Right cardiac atrium (tissue), 5 donors: ENCODE measurements around the gene ATG9A. TPM values are rescaled to one million over a fixed set of nuclear protein-coding genes. Genes with fewer than 3 reads are reported as not detected.
"Not testable (repeated sequence)": the region's sequence is repeated elsewhere in the genome, so short reads cannot be mapped to it uniquely, and the experiment has no call there.

Source experiments
- ATAC-seq, 2 donors: fragments of 200-7000 bp; cut with Tn5 transposase; one replicate each; pipeline versions ENCODE4 v1.8.0 to v1.9.1; 2020; ENCODE audit warnings: moderate library complexity in 2 of 2, mild to moderate bottlenecking in 1 of 2
- DNase-seq, 3 donors: peaks; one replicate each; pipeline ENCODE4 v3.0.0-alpha.2; 2020
- H3K27ac ChIP-seq: one replicate; pipeline ENCODE4 v1.5.1; 2013; ENCODE audit warnings: mild to moderate bottlenecking, low read length, control low read depth, moderate library complexity
- H3K27me3 ChIP-seq: one replicate; pipeline ENCODE4 v1.6.1; 2013; ENCODE audit not compliant: control insufficient read depth, insufficient read depth
- H3K4me1 ChIP-seq: one replicate; pipeline ENCODE4 v1.6.1; 2013; ENCODE audit warnings: low read length; ENCODE audit not compliant: control insufficient read depth, insufficient read depth
- H3K4me3 ChIP-seq: one replicate; pipeline ENCODE4 v1.5.1; 2013; ENCODE audit warnings: low read length, control low read depth
- H3K9me3 ChIP-seq: one replicate; pipeline ENCODE4 v1.6.1; 2013; ENCODE audit warnings: low read length; ENCODE audit not compliant: control insufficient read depth
- WGBS: extraction: QIAGEN DNeasy Blood & Tissue Kit; methylation state at CpG from one replicate; pipeline ENCODE4 v1.1.7; 2013; 5-methylcytosine and 5-hydroxymethylcytosine counted together
- intact Hi-C, 4 donors: fragments of 100-400 bp; cut with DNase I; formaldehyde crosslinking; loops; one replicate each; pipeline versions ENCODE4 v1.11.0 to v1.14.0; 2022 to 2023
- polyA plus RNA-seq: library from polyadenylated mRNA; stranded (reverse); fragments of 200-250 nt; gene quantifications from one replicate; pipeline ENCODE4 v1.2.3, GENCODE V29; 2013
- total RNA-seq, 4 donors: library from RNA; stranded (reverse); fragmentation: NEBNext Ultra II Directional; extraction: Animal tissue kit (Norgen Biotek cat#: 25700); gene quantifications; one replicate each; pipeline ENCODE4 v1.2.1, GENCODE V29; 2021
- donor health status: healthy with polysubstance abuse.
- donor health status: DM: no; HTN: yes; CAD: no.
- donor health status: DM: no; HTN: no; CAD: no.
- donor health status: DM: no; HTN: yes; CAD: no; lungs with severe emphysema.
- donor health status: DM: yes; HTN: yes; CAD: no.

Gene ATG9A
- total and polyA plus RNA-seq, 5 donors, result 43.1 to 78.5 (median 76.8) TPM

DNA sequence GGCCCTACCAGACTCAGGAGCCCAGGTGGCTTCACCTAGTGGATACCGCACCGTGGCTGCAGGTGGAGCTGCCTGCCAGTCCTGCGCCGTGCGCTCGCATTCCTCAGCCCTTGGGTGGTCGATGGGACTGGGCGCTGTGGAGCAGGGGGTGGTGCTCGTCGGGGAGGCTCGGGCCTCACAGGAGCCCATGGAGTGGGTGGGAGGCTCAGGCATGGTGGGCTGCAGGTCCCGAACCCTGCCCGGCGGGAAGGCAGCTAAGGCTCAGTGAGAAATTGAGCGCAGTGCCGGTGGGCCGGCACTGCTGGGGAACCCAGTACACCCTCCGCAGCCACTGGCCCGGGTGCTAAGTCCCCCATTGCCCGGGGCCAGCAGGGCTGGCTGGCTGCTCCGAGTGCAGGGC lies 28.1 kb downstream of the ATG9A start:
- H3K9me3 ChIP-seq, H3K4me1 ChIP-seq, H3K27ac ChIP-seq, H3K27me3 ChIP-seq, intact Hi-C loops, H3K4me3 ChIP-seq, ATAC-seq: not testable (repeated sequence)
- peak in 1 of 3 donors; percentile 44 for DNase-seq
- WGBS, result 93% methylated on average over 20 of the region's 21 CpGs

DNA sequence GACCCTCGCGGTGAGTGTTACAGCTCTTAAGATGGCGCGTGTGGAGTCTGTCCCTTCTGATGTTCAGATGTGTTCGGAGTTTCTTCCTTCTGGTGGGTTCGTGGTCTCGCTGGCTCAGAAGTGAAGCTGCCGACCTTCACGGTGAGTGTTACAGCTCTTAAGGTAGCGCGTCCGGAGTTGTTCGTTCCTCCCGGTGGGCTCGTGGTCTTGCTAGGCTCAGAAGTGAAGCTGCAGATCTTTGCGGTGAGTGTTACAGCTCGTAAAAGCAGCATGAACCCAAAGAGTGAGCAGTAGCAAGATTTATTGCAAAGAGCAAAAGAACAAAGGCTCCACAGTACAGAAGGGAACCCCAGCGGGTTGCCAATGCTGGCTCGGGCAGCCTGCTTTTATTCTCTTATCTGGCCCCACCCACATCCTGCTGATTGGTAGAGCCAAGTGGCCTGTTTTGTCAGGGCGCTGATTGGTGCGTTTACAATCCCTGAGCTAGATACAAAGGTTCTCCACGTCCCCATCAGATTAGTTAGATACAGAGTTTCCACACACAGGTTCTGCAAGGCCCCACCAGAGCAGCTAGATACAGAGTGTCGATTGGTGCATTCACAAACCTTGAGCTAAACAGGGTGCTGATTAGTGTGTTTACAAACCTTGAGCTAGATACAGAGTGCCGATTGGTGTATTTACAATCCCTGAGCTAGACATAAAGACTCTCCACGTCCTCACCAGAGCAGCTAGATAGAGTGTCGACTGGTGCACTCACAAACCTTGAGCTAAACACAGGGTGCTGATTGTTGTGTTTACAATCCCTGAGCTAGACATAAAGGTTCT lies 28.7 kb downstream of the ATG9A start:
- peak in 1 of 3 donors; percentile 22 for DNase-seq
- H3K27me3 ChIP-seq, H3K4me3 ChIP-seq, ATAC-seq, H3K27ac ChIP-seq, intact Hi-C loops, H3K4me1 ChIP-seq, H3K9me3 ChIP-seq: not testable (repeated sequence)
- 80% methylated on average over 25 of the region's 26 CpGs for WGBS

DNA sequence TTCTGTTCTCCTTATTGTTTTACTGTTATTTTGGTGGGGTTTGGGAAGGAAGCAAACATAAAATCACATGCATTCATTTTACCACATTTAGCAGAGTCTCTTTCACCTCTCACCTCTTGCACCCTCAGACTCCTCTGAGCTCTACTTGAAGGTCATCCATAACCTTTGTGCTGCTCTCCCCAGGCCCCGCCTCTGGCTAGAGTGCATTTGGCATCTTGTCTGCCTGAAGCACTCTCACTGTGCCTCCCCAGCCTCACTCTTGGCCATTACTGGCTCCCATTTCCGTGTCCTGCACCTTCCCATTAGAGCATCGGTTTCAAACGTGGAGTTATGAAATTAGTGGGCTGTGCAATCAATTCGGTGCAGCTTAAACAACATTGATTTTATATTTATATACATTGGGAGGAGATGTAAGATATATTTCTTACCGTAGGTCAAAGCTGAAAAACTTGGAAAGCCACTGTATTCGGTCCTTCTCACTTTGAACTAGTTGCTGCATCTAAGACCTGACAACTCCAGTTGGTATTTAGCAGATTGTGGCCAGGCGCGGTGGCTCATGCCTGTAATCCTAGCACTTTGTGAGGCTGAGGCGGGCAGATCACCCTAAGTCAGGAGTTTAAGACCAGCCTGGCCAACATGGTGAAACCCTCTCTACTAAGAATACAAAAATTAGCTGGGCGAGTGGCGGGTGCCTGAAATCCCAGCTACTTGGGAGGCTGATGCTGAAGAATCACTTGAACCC lies 29.8 kb downstream of the ATG9A start:
- WGBS, result 81% methylated on average over 12 of the region's 12 CpGs
- intact Hi-C loops, result no loop called here
- no peaks in the 10 kb centered on the region for H3K27me3 ChIP-seq
- peak in 1 of 3 donors; percentile 10 for DNase-seq
- H3K4me1 ChIP-seq, result no peaks in the 10 kb centered on the region
- no peak overlapping the region for H3K4me3 ChIP-seq
- H3K9me3 ChIP-seq, result no peaks in the 10 kb centered on the region
- no peak for ATAC-seq
- no peak overlapping the region for H3K27ac ChIP-seq

DNA sequence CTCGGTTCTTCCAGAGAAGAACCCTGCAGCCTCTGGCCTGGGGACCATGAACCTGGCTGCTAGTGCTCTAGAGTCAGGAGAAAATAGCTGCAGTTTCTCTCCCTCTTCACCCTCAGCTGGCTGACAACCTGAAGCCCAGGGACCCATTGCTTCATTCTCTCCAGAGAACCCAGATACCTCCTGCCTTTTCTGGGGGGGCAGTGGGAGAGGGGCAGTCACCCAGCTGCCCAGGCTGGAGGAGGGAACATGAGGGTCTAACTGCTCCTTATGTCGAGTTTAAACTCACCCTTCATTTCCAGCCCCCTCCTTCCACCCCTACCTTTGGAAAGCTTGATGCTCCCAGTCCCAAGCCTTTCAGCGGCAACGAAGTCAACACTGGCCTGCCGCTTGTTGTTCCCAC lies 30.5 kb downstream of the ATG9A start:
- no peaks in the 10 kb centered on the region for H3K4me1 ChIP-seq
- H3K4me3 ChIP-seq, result no peak overlapping the region
- ATAC-seq (no peak), DNase-seq (no peak)
- WGBS, result 80% methylated on average over 5 of the region's 5 CpGs
- H3K9me3 ChIP-seq, result no peaks in the 10 kb centered on the region
- no peaks in the 10 kb centered on the region for H3K27me3 ChIP-seq
- no peak overlapping the region for H3K27ac ChIP-seq
- intact Hi-C loops, result no loop called here

DNA sequence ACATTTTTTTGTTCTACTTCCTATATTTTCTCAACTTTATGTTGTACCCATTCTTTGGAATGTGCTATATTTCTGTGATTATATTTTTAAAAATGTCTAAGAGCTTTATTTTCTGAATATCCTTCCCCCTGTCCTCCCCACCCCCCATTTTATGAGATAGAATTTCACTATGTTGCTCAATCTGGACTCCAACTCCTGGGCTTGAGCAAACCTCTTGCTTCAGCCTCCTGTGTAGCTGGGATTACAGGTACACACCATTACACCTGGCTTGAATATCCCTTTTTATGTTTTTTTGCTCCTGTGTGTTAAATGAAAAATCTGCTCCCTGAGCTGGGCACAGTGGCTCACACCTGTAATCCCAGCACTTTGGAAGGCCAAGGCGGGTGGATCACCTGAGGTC lies 32.0 kb downstream of the ATG9A start:
- no peak for ATAC-seq
- 100% methylated on average over 1 of the region's 1 CpG for WGBS
- Histone ChIP-seq H3K4me1 (no peaks in the 10 kb centered on the region), H3K27me3 (no peaks in the 10 kb centered on the region), H3K4me3 (no peak overlapping the region), H3K27ac (no peak overlapping the region), H3K9me3 (no peaks in the 10 kb centered on the region)
- intact Hi-C loops, result no loop called here
- DNase-seq, result no peak

DNA sequence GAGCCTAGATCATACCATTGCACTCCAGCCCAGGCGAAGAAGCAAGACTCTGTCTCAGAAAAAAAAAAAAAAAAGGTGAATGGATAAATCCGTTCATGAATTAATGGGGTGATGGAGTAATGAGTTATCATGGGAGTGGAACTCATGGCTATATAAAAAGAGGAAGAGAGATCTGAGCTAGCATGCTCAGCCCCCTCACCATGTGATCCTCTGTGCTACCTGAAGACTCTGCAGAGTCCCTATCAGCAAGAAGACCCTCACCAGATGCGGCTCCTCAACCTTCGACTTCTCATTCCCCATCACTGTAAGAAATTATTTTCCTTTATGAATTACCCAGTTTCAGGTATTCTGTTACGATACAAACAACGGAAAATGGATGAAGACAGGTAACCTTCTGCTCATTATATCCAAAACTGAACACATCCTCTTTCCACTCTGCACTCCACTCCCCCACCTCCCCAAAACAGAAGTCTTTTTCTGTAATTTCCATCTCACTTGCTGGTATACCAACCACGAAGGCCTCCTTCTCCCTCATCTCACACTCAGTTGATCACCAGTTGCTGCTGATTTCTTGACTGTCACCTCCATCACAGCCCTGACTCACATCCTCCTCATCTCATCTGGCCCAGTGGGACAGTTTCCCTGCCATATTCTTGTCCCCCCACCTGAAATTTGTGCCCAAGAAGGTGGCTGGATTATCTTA lies 42.5 kb downstream of the ATG9A start:
- ATAC-seq (no peak), DNase-seq (no peak)
- Histone ChIP-seq H3K4me3 (no peak overlapping the region), H3K4me1 (no peaks in the 10 kb centered on the region), H3K9me3 (no peaks in the 10 kb centered on the region), H3K27ac (no peak overlapping the region), H3K27me3 (no peaks in the 10 kb centered on the region)
- intact Hi-C loops, result no loop called here
- whole genome bisulfite sequencing, result 85% methylated on average over 7 of the region's 7 CpGs

DNA sequence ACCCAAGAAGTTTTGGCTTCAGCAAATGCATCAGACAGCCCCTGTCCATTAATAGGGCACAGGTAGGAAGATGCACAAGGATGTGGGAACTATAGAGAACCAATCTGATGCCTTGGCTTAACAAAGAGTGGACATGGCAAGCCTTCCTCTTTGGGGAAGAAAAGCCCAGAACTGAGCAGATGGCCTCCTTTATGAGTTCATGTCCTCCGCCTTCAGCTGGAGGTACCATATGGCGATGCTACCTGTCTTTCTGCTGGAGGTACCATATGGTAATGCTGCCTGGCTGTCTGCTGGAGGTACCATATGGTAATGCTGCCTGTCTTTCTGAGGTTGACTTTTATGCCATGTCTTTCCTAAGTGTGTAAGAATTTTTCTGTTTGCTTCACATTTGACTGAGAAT lies 45.3 kb downstream of the ATG9A start:
- DNase-seq (no peak), ATAC-seq (no peak)
- 97% methylated on average over 2 of the region's 2 CpGs for WGBS
- H3K4me1 ChIP-seq, result no peaks in the 10 kb centered on the region
- H3K9me3 ChIP-seq, result no peaks in the 10 kb centered on the region
- H3K4me3 ChIP-seq, result no peak overlapping the region
- intact Hi-C loops, result no loop called here
- no peak overlapping the region for H3K27ac ChIP-seq
- H3K27me3 ChIP-seq, result no peaks in the 10 kb centered on the region

DNA sequence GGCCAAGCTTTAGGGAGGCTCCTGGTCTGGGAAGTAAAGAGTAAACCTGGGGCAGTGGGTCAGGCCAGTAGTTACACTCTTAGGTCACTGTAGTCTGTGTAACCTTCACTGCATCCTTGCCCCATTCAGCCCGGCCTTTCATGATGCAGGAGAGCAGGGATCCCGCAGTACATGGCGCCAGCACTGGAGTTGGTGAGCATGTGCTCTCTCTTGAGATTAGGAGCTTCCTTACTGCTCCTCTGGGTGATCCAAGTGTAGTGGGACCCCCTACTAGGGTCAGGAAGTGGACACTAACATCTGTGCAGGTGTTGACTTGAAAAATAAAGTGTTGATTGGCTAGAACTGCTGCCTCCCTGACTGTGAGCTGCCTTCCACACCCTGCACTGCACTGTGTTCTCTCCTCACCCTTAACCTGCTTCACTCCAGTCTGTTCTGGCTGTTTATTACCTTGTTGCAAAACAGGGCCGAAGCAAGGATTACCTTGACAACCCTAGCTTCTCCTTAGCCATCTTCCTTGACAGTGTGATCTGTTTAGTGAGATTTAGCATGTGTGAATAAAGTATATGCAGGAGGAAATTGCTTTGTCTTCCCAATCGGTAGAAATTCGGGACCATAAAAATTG lies 46.2 kb downstream of the ATG9A start:
- Histone ChIP-seq H3K27me3 (no peaks in the 10 kb centered on the region), H3K4me1 (peaks cover 2% of the 10 kb centered on the region), H3K27ac (no peak overlapping the region), H3K4me3 (no peak overlapping the region), H3K9me3 (no peaks in the 10 kb centered on the region)
- WGBS, result 91% methylated on average over 6 of the region's 6 CpGs
- DNase-seq (no peak), ATAC-seq (no peak)
- intact Hi-C loops, result no loop called here

DNA sequence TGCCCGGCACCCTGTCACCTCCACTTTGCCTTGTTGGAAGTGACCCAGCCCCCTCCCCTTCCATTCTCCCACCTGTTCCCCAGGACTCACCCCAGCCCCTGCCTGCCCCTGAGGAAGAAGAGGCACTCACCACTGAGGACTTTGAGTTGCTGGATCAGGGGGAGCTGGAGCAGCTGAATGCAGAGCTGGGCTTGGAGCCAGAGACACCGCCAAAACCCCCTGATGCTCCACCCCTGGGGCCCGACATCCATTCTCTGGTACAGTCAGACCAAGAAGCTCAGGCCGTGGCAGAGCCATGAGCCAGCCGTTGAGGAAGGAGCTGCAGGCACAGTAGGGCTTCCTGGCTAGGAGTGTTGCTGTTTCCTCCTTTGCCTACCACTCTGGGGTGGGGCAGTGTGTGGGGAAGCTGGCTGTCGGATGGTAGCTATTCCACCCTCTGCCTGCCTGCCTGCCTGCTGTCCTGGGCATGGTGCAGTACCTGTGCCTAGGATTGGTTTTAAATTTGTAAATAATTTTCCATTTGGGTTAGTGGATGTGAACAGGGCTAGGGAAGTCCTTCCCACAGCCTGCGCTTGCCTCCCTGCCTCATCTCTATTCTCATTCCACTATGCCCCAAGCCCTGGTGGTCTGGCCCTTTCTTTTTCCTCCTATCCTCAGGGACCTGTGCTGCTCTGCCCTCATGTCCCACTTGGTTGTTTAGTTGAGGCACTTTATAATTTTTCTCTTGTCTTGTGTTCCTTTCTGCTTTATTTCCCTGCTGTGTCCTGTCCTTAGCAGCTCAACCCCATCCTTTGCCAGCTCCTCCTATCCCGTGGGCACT lies 46.9 kb downstream of the ATG9A start:
- no peaks in the 10 kb centered on the region for H3K9me3 ChIP-seq
- intact Hi-C loops, result no loop called here
- peak in 2 of 3 donors; percentile 20 to 61 for DNase-seq
- no peak for ATAC-seq
- no peak overlapping the region for H3K27ac ChIP-seq
- peaks cover 2% of the 10 kb centered on the region for H3K4me1 ChIP-seq
- WGBS, result 61% methylated on average over 8 of the region's 8 CpGs
- no peak overlapping the region for H3K4me3 ChIP-seq
- no peaks in the 10 kb centered on the region for H3K27me3 ChIP-seq

DNA sequence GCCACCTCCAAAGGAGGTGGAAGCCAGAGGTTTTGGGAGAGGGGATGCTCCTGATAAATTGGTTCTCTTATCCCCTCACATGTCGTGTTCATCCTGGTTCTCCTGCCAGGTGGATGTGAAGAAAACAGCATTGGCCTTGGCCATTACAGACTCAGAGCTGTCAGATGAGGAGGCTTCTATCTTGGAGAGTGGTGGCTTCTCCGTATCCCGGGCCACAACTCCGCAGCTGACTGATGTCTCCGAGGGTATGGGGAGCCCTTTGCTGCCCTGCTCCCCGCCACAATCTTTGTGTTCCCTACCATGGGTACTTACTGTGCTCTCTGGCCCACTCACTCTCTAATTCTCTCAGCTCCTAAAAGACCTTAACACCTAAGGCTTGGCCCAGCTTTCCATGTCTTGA lies 47.9 kb downstream of the ATG9A start:
- 93% methylated on average over 6 of the region's 6 CpGs for WGBS
- H3K4me3 ChIP-seq, result no peak overlapping the region
- peaks cover 2% of the 10 kb centered on the region for H3K4me1 ChIP-seq
- H3K27ac ChIP-seq, result no peak overlapping the region
- DNase-seq, result no peak
- no peaks in the 10 kb centered on the region for H3K27me3 ChIP-seq
- no peak for ATAC-seq
- intact Hi-C loops, result no loop called here
- H3K9me3 ChIP-seq, result no peaks in the 10 kb centered on the region
